HFFc6 (cell line): Measurements from ENCODE around the gene LRRC63. TPM values are rescaled to one million over a fixed set of nuclear protein-coding genes. Genes with fewer than 3 reads are reported as not detected.
A peak's percentile ranks its signal among the peaks of the same experiment; 100 is the strongest.
"Not testable (repeated sequence)": the region's sequence is repeated elsewhere in the genome, so short reads cannot be mapped to it uniquely, and the experiment has no call there.

Experiments
- DNase-seq: peaks from one replicate; pipeline ENCODE4 v3.0.0-alpha.2; 2018
- H3K27ac Mint-ChIP-seq: 2 replicates; pipeline ENCODE4 v1.8.0; 2020; ENCODE audit warnings: mild to moderate bottlenecking, mixed read lengths
- H3K27me3 Mint-ChIP-seq: 2 replicates; pipeline ENCODE4 v1.8.0; 2021; ENCODE audit warnings: mild to moderate bottlenecking, moderate library complexity, mixed read lengths; ENCODE audit not compliant: insufficient read depth
- H3K36me3 Mint-ChIP-seq: 2 replicates; pipeline ENCODE4 v1.8.0; 2021; ENCODE audit warnings: low read depth, mixed read lengths
- H3K4me1 Mint-ChIP-seq: 2 replicates; pipeline ENCODE4 v1.8.0; 2020; ENCODE audit warnings: low read depth, mixed read lengths
- H3K4me3 Mint-ChIP-seq: 2 replicates; pipeline ENCODE4 v1.8.0; 2020; ENCODE audit warnings: mild to moderate bottlenecking, moderate library complexity, mixed read lengths
- H3K9me3 Mint-ChIP-seq: 2 replicates; pipeline ENCODE4 v1.8.0; 2020; ENCODE audit warnings: mild to moderate bottlenecking, mixed read lengths
- total RNA-seq, 6 experiments: library from RNA; stranded (reverse); fragmentation: NEBNext Ultra II Directional; extraction: Animal tissue kit (Norgen Biotek cat#: 25700); gene quantifications; 2 replicates in 1 of 6; 3 replicates in 5 of 6; pipeline ENCODE4 v1.2.3, GENCODE V29; 2021
- TF ChIP-seq, protein P1 (sequence below): fragments of 200-600 bp; sonication (generic); IDR thresholded peaks from 2 replicates; pipeline ENCODE4 v1.5.0; 2021; ENCODE audit warnings: antibody characterized with exemption, mild to moderate bottlenecking

LRRC63 gene
- total RNA-seq, 6 experiments from 2014 or later: not detected

DNA sequence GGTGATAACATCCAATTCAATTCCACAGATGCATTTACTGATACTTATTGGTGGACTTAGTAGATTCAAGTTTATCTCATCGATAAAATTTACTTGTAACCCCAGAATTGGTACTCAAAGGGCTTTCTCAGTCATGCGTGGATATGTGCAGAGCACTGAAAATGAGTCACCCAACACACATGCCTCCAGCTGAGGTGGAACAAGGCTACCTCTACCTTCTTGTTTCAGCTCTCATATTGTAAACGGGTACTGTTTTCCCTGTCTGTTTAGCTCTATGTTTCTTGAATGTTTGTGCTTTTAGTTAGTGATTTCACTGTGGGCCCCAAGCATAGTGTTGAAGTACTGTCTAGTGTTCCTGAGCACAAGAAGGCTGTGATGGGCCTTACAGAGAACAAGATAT lies 1.5 kb downstream of the LRRC63 start:
- no peak for DNase-seq
- Mint-ChIP-seq H3K27ac (no peak overlapping the region), H3K4me3 (no peak overlapping the region), H3K36me3 (no peaks in the 10 kb centered on the region), H3K4me1 (peaks cover 14% of the 10 kb centered on the region), H3K27me3 (peaks cover 7% of the 10 kb centered on the region), H3K9me3 (no peaks in the 10 kb centered on the region; the same call in 1 of the 2 replicates)
- TF ChIP-seq, protein P1, sequence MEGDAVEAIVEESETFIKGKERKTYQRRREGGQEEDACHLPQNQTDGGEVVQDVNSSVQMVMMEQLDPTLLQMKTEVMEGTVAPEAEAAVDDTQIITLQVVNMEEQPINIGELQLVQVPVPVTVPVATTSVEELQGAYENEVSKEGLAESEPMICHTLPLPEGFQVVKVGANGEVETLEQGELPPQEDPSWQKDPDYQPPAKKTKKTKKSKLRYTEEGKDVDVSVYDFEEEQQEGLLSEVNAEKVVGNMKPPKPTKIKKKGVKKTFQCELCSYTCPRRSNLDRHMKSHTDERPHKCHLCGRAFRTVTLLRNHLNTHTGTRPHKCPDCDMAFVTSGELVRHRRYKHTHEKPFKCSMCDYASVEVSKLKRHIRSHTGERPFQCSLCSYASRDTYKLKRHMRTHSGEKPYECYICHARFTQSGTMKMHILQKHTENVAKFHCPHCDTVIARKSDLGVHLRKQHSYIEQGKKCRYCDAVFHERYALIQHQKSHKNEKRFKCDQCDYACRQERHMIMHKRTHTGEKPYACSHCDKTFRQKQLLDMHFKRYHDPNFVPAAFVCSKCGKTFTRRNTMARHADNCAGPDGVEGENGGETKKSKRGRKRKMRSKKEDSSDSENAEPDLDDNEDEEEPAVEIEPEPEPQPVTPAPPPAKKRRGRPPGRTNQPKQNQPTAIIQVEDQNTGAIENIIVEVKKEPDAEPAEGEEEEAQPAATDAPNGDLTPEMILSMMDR: no peak

DNA sequence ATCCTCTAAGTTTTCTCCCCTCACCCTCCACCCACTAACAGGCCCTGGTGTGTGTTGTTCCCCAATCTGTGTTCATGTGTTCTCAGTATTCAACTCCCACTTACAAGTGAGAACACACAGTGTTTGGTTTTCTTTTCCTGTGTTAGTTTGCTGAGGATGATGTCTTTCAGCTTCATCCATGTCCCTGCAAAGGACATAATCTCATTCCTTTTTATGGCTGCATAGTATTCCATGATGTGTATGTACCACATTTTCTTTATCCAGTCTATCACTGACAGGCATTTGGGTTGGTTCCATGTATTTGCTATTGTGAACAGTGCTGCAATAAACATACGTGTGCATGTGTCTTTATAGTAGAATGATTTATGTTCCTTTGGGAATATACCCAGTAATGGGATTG lies 3.0 kb downstream of the LRRC63 start:
- H3K9me3 Mint-ChIP-seq, DNase-seq, H3K36me3 Mint-ChIP-seq, H3K27ac Mint-ChIP-seq, H3K4me3 Mint-ChIP-seq, H3K27me3 Mint-ChIP-seq: not testable (repeated sequence)
- H3K4me1 Mint-ChIP-seq: peaks cover 14% of the 10 kb centered on the region

- H3K36me3 Mint-ChIP-seq, H3K4me3 Mint-ChIP-seq, H3K27ac Mint-ChIP-seq, DNase-seq, H3K4me1 Mint-ChIP-seq, H3K27me3 Mint-ChIP-seq: not testable (repeated sequence)
- H3K9me3 Mint-ChIP-seq: peaks cover 11% of the 10 kb centered on the region
Observed at GRCh38 chr13:46220234-46220633, 8.5 kb downstream of the LRRC63 start.

DNA sequence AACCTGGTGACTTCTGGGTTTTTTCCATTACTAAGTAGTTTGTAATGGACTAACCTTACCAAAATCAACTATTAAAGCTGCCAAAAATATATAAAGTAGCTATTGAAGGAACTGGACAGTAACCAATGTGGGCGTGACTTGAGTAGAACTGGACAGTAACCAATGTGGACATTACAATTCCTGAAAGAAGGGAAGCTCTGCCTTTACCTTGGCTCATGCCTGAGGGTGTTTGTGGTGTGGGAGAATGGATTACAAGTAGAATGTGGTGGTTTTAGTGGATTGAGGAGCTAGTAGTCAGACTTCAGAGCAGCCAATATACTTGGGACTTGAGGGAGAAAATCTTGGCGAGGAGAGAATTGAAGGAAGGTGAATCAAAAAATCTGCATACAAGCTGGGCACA lies 17.5 kb downstream of the LRRC63 start:
- Mint-ChIP-seq H3K27ac (no peak overlapping the region), H3K4me3 (no peak overlapping the region), H3K9me3 (peaks cover 5% of the 10 kb centered on the region; the same call in 1 of the 2 replicates), H3K27me3 (peaks cover 5% of the 10 kb centered on the region), H3K36me3 (no peaks in the 10 kb centered on the region), H3K4me1 (peaks cover 8% of the 10 kb centered on the region)
- TF ChIP-seq, protein P1: no peak
- DNase-seq: no peak

DNA sequence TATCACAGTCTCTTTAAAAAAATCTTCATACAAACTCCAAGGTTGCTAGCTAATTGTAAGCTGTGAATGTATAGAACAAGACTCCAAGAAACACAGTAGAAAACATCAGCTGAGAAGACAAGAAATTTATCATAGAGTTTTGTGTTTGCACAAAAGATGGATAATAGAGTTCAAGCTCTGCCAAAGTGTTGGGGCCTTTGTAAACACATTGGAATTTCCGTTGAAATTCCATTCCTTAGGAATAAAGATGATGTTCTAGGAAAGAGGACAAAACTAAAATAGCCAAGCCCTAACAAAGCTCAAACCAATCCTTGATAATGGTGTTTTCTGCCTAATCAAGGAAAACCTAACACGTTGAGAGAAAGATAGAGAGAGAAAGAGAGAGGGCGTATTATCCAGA lies 20.6 kb downstream of the LRRC63 start:
- no peak overlapping the region for H3K4me3 Mint-ChIP-seq
- H3K9me3 Mint-ChIP-seq: peaks cover 16% of the 10 kb centered on the region
- no peak overlapping the region; the same call in 1 of the 2 replicates for H3K27ac Mint-ChIP-seq
- no peaks in the 10 kb centered on the region for H3K36me3 Mint-ChIP-seq
- TF ChIP-seq, protein P1: no peak
- peak; percentile 13 for DNase-seq
- H3K4me1 Mint-ChIP-seq: peaks cover 8% of the 10 kb centered on the region
- no peaks in the 10 kb centered on the region; the same call in 1 of the 2 replicates for H3K27me3 Mint-ChIP-seq

DNA sequence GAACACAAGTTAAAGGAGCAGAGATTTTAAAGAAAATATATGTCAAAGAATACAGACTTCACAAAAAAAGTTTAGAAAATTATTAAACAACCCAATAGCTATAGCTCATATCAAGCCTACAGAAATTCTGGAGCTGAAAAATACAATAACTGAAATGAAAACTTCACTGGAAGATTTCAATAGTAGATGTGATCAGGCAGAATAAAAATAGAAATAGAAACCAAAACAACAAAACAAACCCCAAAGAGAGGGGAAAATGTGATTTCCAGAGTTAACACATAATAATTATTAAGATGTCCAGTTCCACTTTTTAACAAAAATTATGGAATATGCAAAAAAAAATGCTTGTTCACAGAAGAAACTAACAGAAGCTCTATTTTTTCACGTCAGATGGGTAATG lies 23.6 kb downstream of the LRRC63 start:
- Mint-ChIP-seq H3K9me3 (peaks cover 17% of the 10 kb centered on the region), H3K4me1 (peaks cover 8% of the 10 kb centered on the region), H3K27me3 (no peaks in the 10 kb centered on the region; the same call in 1 of the 2 replicates), H3K27ac (no peak overlapping the region), H3K4me3 (no peak overlapping the region), H3K36me3 (no peaks in the 10 kb centered on the region)
- TF ChIP-seq, protein P1: no peak
- no peak for DNase-seq

GRCh38 chr13:46265292-46265691 lies 53.6 kb downstream of the LRRC63 start:
- no peaks in the 10 kb centered on the region for H3K9me3 Mint-ChIP-seq

More at GRCh38 chr13:46265292-46265691, 53.6 kb downstream of the LRRC63 start:
- no peak for DNase-seq
- H3K36me3 Mint-ChIP-seq: no peaks in the 10 kb centered on the region
- H3K4me3 Mint-ChIP-seq: no peak overlapping the region
- no peaks in the 10 kb centered on the region for H3K4me1 Mint-ChIP-seq
- TF ChIP-seq, protein P1: no peak
- peaks cover 6% of the 10 kb centered on the region; the same call in 1 of the 2 replicates for H3K27me3 Mint-ChIP-seq
- H3K27ac Mint-ChIP-seq: no peak overlapping the region
